ENCODE data around the gene CSH2. TPM values are rescaled to one million over a fixed set of nuclear protein-coding genes. Genes with fewer than 3 reads are reported as not detected.

CSH2 gene
- total and polyA plus RNA-seq, 9 of the 15 experiments (the other 6 are each of a cell fraction or from before 2014, with no cell fraction given): not detected

DNA sequence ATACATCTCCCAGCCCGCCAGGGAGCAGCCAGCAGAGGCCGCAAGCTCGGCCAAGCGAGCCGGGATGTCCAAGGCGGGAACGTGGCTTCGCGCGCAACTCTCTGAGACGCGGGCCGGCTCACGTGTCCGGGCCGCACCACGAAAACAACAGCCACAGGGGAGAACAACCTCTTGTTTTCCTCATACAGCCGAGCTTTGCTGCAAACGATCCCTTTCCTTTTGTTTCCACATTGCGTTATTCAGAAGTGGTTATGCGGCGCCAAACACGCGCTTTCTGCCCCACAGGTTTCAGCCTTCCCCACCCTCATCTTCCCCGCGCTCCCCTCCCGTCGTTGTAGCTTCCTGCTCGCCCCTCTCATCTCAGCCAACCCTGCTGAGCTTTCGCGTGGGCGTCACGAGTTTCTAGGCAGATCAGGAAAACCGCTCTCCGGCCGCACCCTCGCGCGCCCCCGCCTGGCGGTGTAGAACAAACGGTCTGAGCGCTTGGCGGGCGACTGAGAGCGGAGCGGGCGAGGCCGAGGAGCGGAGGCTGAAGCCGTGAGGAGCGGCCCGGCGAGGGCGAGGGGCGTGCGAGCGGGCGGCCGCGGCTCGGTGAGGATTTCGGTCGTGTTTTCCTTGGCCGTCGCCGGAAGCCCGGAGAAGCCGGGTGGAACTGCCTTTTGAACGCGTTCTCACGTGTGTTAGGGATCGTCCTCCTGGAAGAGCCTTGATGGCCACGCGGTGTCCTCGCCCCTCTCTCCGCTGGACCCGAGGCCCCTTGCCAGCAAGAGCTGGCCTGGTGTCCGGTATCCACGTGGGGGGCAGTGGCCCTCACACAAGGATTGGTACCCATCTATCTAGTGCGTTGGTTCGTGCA lies 24.4 kb downstream of the CSH2 start (continued):
- TF ChIP-seq, protein P1, sequence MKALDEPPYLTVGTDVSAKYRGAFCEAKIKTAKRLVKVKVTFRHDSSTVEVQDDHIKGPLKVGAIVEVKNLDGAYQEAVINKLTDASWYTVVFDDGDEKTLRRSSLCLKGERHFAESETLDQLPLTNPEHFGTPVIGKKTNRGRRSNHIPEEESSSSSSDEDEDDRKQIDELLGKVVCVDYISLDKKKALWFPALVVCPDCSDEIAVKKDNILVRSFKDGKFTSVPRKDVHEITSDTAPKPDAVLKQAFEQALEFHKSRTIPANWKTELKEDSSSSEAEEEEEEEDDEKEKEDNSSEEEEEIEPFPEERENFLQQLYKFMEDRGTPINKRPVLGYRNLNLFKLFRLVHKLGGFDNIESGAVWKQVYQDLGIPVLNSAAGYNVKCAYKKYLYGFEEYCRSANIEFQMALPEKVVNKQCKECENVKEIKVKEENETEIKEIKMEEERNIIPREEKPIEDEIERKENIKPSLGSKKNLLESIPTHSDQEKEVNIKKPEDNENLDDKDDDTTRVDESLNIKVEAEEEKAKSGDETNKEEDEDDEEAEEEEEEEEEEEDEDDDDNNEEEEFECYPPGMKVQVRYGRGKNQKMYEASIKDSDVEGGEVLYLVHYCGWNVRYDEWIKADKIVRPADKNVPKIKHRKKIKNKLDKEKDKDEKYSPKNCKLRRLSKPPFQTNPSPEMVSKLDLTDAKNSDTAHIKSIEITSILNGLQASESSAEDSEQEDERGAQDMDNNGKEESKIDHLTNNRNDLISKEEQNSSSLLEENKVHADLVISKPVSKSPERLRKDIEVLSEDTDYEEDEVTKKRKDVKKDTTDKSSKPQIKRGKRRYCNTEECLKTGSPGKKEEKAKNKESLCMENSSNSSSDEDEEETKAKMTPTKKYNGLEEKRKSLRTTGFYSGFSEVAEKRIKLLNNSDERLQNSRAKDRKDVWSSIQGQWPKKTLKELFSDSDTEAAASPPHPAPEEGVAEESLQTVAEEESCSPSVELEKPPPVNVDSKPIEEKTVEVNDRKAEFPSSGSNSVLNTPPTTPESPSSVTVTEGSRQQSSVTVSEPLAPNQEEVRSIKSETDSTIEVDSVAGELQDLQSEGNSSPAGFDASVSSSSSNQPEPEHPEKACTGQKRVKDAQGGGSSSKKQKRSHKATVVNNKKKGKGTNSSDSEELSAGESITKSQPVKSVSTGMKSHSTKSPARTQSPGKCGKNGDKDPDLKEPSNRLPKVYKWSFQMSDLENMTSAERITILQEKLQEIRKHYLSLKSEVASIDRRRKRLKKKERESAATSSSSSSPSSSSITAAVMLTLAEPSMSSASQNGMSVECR (CRISPR knock-in tag; IDR thresholded peaks at IDR 0.05): no peak; the same call in 1 of the 2 replicates
- TF ChIP-seq ATF1 (CRISPR knock-in tag; IDR thresholded peaks at IDR 0.05) (peak; percentile 67; the same call in 1 of the 2 replicates), ATF1 (tag; IDR thresholded peaks at IDR 0.05) (peak; percentile 99), ZNF444 (CRISPR knock-in tag; IDR thresholded peaks at IDR 0.05) (no peak), HMGXB4 (CRISPR knock-in tag; IDR thresholded peaks at IDR 0.05) (peak; percentile 54; the same call in 1 of the 2 replicates)
- TF ChIP-seq, protein P2, sequence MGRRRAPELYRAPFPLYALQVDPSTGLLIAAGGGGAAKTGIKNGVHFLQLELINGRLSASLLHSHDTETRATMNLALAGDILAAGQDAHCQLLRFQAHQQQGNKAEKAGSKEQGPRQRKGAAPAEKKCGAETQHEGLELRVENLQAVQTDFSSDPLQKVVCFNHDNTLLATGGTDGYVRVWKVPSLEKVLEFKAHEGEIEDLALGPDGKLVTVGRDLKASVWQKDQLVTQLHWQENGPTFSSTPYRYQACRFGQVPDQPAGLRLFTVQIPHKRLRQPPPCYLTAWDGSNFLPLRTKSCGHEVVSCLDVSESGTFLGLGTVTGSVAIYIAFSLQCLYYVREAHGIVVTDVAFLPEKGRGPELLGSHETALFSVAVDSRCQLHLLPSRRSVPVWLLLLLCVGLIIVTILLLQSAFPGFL (CRISPR knock-in tag; IDR thresholded peaks at IDR 0.05): no peak

All from K562 (cell line).